Stimulated activated naive B cell treated with anti-CD40 and anti-IgM and Interleukin-4, amounts not matched to agents 10 μg/mL and 1 μg/mL and 100 μg/mL, for 72 hours (primary cell): Measurements from ENCODE around the gene GPBP1L1.
"Not testable (repeated sequence)": the region's sequence is repeated elsewhere in the genome, so short reads cannot be mapped to it uniquely, and the experiment has no call there.

ENCODE experiments used
- ATAC-seq, 2 donors: fragments of 150-1000 bp; cut with Tn5 transposase; replicated peaks; 2 replicates each; pipeline ENCODE4 v1.10.0; 2021; ENCODE audit warnings: moderate library complexity in 1 of 2
- DNase-seq: peaks from one replicate; pipeline ENCODE4 v3.0.0; 2021
- H3K27ac Mint-ChIP-seq: one replicate; pipeline ENCODE4 v1.8.0; 2022; ENCODE audit warnings: mild to moderate bottlenecking, mixed read lengths
- H3K27me3 Mint-ChIP-seq, 2 donors: one replicate each; pipeline ENCODE4 v1.8.0; 2022; ENCODE audit warnings: mixed read lengths in 2 of 2
- H3K36me3 Mint-ChIP-seq, 2 donors: one replicate each; pipeline ENCODE4 v1.8.0; 2022; ENCODE audit warnings: mixed read lengths in 2 of 2, mild to moderate bottlenecking in 1 of 2
- H3K4me1 Mint-ChIP-seq, 2 donors: one replicate each; pipeline ENCODE4 v1.8.0; 2022; ENCODE audit warnings: mixed read lengths in 2 of 2, mild to moderate bottlenecking in 1 of 2
- H3K4me3 Mint-ChIP-seq, 2 donors: one replicate each; pipeline ENCODE4 v1.8.0; 2022; ENCODE audit warnings: mild to moderate bottlenecking in 2 of 2, mixed read lengths in 2 of 2, moderate library complexity in 1 of 2
- H3K9me3 Mint-ChIP-seq, 2 donors: one replicate each; pipeline ENCODE4 v1.8.0; 2022; ENCODE audit warnings: mixed read lengths in 2 of 2, mild to moderate bottlenecking in 1 of 2

The GPBP1L1 gene

DNA sequence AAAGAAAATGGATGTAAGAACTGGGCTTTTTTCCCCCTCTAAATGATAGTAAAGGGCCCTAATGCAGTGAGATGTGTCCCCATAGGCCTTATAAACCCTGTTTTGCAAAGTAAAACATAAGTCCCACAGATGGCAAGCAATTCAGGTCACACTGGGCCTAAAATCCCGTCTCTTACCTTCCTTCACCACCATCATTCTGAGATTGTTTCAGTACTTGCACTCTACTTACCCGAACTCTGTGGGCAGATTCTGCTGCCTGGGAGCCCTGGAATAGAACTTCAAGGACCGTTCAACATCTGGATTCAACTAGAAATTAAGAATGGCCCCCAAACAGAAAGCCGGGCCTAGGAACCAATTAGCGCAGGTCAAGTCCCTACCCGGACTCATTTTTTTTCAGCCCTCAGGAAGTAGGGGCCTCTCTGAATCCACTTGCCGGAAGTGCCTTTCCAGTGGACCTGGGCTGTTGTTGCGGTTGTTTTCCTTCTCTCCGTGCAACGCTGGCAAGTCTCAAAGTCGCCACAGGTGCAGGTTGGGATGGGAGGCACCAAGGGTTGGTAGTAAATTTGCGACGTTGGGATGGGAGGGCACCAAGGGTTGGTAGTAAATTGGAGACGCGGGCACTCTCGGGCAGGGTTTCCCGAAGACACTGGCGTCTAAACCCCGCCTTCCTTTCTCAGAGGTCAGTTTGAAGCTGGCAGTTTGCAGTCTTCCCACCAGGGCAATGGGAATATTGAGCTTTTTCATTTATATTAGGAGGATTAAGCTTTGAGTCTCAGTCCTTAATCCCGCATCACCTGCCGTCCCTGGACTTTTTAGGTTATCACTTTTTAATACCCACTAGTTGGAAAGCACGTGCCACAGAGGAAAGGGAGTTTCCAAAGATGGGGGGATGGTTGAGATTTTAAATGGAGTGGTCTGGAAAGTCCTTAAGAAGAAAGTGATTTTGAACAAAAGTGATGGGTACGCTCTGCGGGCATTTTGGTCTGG, 1.7 kb upstream of the GPBP1L1 start, which contains the start of gene TMEM69:
TMEM69 (plus strand) TSS at position 428 of the 987 bp plus-strand sequence. CDS start 2,888 bp downstream, outside the sequence.
- Mint-ChIP-seq H3K4me3 (peak within 1 kb of the TSS; percentile 96 to 99), H3K4me1 (peaks cover 7 to 39% of the 10 kb centered on the region in 2 donors), H3K9me3 (no peaks in the 10 kb centered on the region), H3K27me3 (no peaks in the 10 kb centered on the region), H3K36me3 (peaks cover 21 to 39% of the 10 kb centered on the region in 2 donors), H3K27ac (peak within 1 kb of the TSS; percentile 98)
- ATAC-seq (peak; percentile 30 to 32), DNase-seq (peak; percentile 78)

- Mint-ChIP-seq H3K27ac (peak overlapping the region; percentile 98), H3K4me1 (peaks cover 10 to 45% of the 10 kb centered on the region in 2 donors), H3K36me3 (peaks cover 18 to 35% of the 10 kb centered on the region in 2 donors), H3K4me3 (peak overlapping the region; percentile 96 to 99), H3K9me3 (no peaks in the 10 kb centered on the region), H3K27me3 (no peaks in the 10 kb centered on the region)
- DNase-seq (peak; percentile 97), ATAC-seq (peak; percentile 86 to 88)
These were observed 851 bp upstream of the GPBP1L1 start for GRCh38 chr1:45687014-45687753.

- peaks cover 11 to 43% of the 10 kb centered on the region in 2 donors for H3K4me1 Mint-ChIP-seq
- H3K9me3 Mint-ChIP-seq: no peaks in the 10 kb centered on the region
- no peaks in the 10 kb centered on the region for H3K27me3 Mint-ChIP-seq
- H3K27ac Mint-ChIP-seq: peak overlapping the region; percentile 98
- peak; percentile 11 to 17 for ATAC-seq
- no peak for DNase-seq
- H3K36me3 Mint-ChIP-seq: peaks cover 12 to 33% of the 10 kb centered on the region in 2 donors
- peak overlapping the region; percentile 96 to 99 for H3K4me3 Mint-ChIP-seq
These were observed 382 bp downstream of the GPBP1L1 start for GRCh38 chr1:45686015-45686287.

DNA sequence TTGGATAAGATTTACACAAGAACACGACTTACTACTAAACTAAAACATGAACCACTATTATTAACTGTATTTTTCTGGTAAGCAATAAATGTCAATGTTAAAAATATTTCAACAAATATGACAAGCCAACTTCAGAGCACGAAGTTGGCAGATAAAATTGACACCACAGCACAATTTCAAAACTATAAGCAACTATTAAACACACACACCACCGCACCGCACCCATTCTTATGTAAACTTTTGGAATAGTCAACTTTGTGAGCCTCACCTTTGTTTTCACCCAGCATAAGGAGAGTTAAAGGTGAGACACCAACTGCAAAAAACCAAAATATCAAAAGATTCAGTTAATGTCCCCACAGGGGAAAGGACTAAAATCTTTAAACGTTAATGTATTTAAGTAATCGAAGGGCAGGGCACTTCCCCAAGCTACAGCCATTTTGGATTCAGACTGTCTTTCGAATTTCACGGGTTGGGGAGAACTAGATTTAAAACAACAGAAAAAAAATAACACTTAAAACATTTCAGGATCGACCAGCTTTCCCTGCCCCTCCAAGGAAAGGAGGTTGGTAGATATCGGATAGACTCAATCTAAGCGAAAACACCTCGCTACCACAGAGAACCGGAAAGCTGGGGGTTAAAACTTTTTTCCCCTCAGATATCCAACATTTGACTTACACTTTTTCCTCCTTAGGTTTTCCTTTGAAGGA, 872 bp downstream of the GPBP1L1 start:
- Mint-ChIP-seq H3K36me3 (peaks cover 10 to 31% of the 10 kb centered on the region in 2 donors), H3K4me3 (peak overlapping the region; percentile 96 to 99), H3K9me3 (no peaks in the 10 kb centered on the region), H3K4me1 (peaks cover 11 to 48% of the 10 kb centered on the region in 2 donors), H3K27ac (peak overlapping the region; percentile 98), H3K27me3 (no peaks in the 10 kb centered on the region)
- ATAC-seq (no peak), DNase-seq (no peak)

- peak overlapping the region in 1 of 2 donors; percentile 96 for H3K4me3 Mint-ChIP-seq
- H3K36me3 Mint-ChIP-seq: peaks cover 10 to 32% of the 10 kb centered on the region in 2 donors
- DNase-seq: no peak
- ATAC-seq: no peak
- H3K9me3 Mint-ChIP-seq: no peaks in the 10 kb centered on the region
- H3K27ac Mint-ChIP-seq: no peak overlapping the region
- no peaks in the 10 kb centered on the region for H3K27me3 Mint-ChIP-seq
- peaks cover 13 to 47% of the 10 kb centered on the region in 2 donors for H3K4me1 Mint-ChIP-seq
These were observed 1.9 kb downstream of the GPBP1L1 start for GRCh38 chr1:45684402-45684801.

DNA sequence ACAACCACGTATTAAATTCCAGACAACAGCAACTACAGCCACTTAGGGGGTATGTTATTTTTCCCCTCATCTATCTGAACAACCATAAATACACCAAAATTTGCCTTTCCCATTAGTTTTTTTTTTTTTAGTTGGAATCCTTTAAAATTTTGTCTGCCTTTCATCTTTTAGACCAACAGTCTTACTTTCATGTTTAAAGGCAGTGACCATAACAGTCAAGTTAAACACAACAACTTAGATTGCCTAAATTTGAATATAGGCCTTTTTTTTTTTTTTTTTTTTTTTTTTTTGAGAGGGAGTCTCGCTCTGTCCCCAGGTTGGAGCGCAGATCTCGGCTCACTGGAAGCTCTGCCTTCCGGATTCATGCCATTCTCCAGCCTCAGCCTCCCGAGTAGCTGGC, 3.4 kb downstream of the GPBP1L1 start:
- no peak overlapping the region for H3K27ac Mint-ChIP-seq
- no peaks in the 10 kb centered on the region for H3K9me3 Mint-ChIP-seq
- H3K36me3 Mint-ChIP-seq: peaks cover 6 to 30% of the 10 kb centered on the region in 2 donors
- H3K27me3 Mint-ChIP-seq: no peaks in the 10 kb centered on the region
- H3K4me3 Mint-ChIP-seq: peak overlapping the region in 1 of 2 donors; percentile 4
- ATAC-seq (no peak), DNase-seq (no peak)
- H3K4me1 Mint-ChIP-seq: peaks cover 16 to 55% of the 10 kb centered on the region in 2 donors

DNA sequence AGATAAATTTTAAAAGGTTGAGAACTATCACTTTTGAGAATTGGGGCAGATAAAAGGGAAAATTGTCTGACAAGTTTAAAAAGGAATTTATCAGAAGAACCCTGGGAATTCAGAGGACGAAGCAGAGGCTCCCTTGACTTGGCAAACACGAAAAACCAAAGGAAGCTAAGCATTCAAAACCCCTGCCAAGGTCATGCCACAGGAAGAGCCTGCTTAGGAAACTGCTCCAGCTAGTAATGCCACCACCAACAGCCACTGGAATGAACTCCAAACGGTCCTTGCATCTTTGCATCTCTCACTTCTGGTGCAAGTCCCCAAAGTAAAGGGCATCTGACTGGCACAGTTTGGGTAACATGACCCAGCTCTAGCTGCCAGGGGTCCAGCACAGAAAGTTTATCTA, 7.2 kb downstream of the GPBP1L1 start:
- no peak for ATAC-seq

DNA sequence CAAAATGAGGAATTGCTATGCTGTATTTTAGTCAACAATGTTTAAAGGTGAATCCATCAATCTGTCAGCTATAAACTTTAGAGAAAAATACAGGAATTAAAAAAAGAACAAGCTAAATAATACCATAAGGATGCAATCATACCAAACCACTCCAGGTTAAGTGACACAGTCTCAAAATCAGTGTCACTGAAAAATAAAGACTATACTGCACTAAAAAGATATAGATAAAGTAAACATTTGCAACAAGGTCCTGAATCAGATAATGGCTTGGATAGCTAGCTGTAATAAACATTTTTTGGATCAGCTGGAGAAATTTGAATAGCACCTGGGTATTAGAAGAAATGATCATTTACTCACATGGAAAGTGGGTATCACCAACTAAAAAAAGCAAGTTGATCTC, 7.8 kb downstream of the GPBP1L1 start:
- no peaks in the 10 kb centered on the region for H3K27me3 Mint-ChIP-seq
- peaks cover 26 to 67% of the 10 kb centered on the region in 2 donors for H3K4me1 Mint-ChIP-seq
- H3K36me3 Mint-ChIP-seq: peaks cover 7 to 20% of the 10 kb centered on the region in 2 donors
- ATAC-seq (no peak), DNase-seq (no peak)
- no peaks in the 10 kb centered on the region for H3K9me3 Mint-ChIP-seq
- H3K4me3 Mint-ChIP-seq: no peak overlapping the region
- no peak overlapping the region for H3K27ac Mint-ChIP-seq

More for the DNA sequence above, 7.2 kb downstream of the GPBP1L1 start:
- Mint-ChIP-seq H3K4me3 (no peak overlapping the region), H3K27ac (peak overlapping the region; percentile 5), H3K9me3 (no peaks in the 10 kb centered on the region), H3K36me3 (peaks cover 7 to 20% of the 10 kb centered on the region in 2 donors), H3K27me3 (no peaks in the 10 kb centered on the region), H3K4me1 (peaks cover 26 to 62% of the 10 kb centered on the region in 2 donors)
- DNase-seq: no peak

GRCh38 chr1:45677751-45678245, 8.5 kb downstream of the GPBP1L1 start:
- no peak overlapping the region for H3K27ac Mint-ChIP-seq
- no peaks in the 10 kb centered on the region for H3K9me3 Mint-ChIP-seq
- no peak overlapping the region for H3K4me3 Mint-ChIP-seq
- H3K36me3 Mint-ChIP-seq: peaks cover 7 to 23% of the 10 kb centered on the region in 2 donors
- H3K27me3 Mint-ChIP-seq: no peaks in the 10 kb centered on the region
- peaks cover 31 to 69% of the 10 kb centered on the region in 2 donors for H3K4me1 Mint-ChIP-seq
- ATAC-seq (no peak), DNase-seq (no peak)

- peaks cover 34 to 67% of the 10 kb centered on the region in 2 donors for H3K4me1 Mint-ChIP-seq
- H3K9me3 Mint-ChIP-seq, ATAC-seq, DNase-seq, H3K4me3 Mint-ChIP-seq, H3K27me3 Mint-ChIP-seq: not testable (repeated sequence)
- H3K27ac Mint-ChIP-seq: peak overlapping the region; percentile 81
- peaks cover 7 to 28% of the 10 kb centered on the region in 2 donors for H3K36me3 Mint-ChIP-seq
These were observed 9.8 kb downstream of the GPBP1L1 start for GRCh38 chr1:45676553-45676952.

GRCh38 chr1:45674478-45674877, 11.9 kb downstream of the GPBP1L1 start:
- H3K4me3 Mint-ChIP-seq: no peak overlapping the region
- no peaks in the 10 kb centered on the region for H3K9me3 Mint-ChIP-seq
- H3K27me3 Mint-ChIP-seq: no peaks in the 10 kb centered on the region
- no peak overlapping the region for H3K27ac Mint-ChIP-seq
- ATAC-seq: no peak
- no peak for DNase-seq
- H3K36me3 Mint-ChIP-seq: peaks cover 12 to 32% of the 10 kb centered on the region in 2 donors
- H3K4me1 Mint-ChIP-seq: peaks cover 35 to 69% of the 10 kb centered on the region in 2 donors

DNA sequence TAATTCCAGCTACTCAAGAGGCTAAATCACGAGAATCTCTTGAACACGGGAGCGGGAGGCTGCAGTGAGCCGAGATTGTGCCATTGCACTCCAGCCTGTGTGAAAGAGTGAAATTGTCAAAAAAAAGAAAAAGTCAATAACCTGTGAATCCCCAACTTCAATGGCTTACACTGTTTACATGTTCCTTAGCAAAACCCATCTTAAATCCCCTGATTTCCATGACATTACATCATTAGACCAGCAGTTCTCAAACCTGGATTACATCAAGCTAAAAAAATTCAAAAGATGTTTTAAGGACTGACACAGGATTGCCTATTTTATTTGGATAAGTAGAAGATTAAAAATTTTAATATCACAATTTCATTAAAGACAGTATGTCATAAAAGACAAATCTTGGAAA, 12.4 kb downstream of the GPBP1L1 start:
- Mint-ChIP-seq H3K27me3 (no peaks in the 10 kb centered on the region), H3K27ac (no peak overlapping the region), H3K4me1 (peaks cover 30 to 63% of the 10 kb centered on the region in 2 donors), H3K36me3 (peaks cover 12 to 29% of the 10 kb centered on the region in 2 donors), H3K4me3 (no peak overlapping the region), H3K9me3 (no peaks in the 10 kb centered on the region)
- DNase-seq (no peak), ATAC-seq (no peak)

DNA sequence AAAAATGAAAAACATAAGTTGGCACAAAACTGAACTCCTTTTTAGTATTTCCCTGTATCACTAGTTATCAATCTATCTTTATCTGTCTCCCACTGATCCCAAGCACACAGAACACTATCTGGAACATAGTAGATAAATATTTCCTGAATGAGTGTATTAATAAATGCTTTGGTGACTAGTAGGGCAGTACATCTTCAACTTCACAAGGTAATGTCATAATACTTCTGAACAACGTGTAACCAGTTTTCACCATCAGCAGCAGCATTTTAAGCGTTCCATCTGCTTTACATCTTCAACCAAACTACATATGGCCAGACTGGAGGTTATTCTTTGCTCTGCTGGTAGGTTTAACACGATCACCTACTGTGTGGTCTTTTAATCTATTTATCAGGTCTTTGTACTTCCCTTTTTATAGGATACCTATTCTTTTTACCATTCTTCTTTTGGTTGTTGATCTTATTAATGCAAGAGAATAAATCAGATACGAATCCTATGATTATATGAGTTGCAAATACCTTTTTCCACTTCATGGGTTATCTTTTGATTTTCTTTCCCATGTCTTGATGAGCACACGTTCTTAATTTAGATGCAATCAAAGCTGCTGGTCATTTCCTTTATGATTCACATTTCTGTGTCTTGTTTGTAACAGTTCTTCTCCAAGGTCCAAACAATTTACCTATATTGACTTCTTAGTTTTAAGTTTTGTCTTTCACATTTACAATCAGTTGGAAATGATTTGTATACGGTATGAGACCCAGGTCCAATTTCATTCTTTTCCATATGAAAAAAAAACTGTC, 16.3 kb downstream of the GPBP1L1 start:
- H3K4me3 Mint-ChIP-seq: no peak overlapping the region
- H3K4me1 Mint-ChIP-seq: peaks cover 30 to 55% of the 10 kb centered on the region in 2 donors
- peak overlapping the region; percentile 42 for H3K27ac Mint-ChIP-seq

More for the DNA sequence above, 16.3 kb downstream of the GPBP1L1 start:
- ATAC-seq (no peak), DNase-seq (no peak)
- Mint-ChIP-seq H3K27me3 (no peaks in the 10 kb centered on the region), H3K36me3 (peaks cover 16 to 38% of the 10 kb centered on the region in 2 donors), H3K9me3 (no peaks in the 10 kb centered on the region)
